Central memory CD4-positive, alpha-beta T cell (primary cell): ENCODE data around the gene OR10A6.

Experiments used
- DNase-seq: peaks from one replicate; pipeline ENCODE4 v3.0.0; 2022

Gene OR10A6

GRCh38 chr11:7909585-7910285, 21.3 kb downstream of the OR10A6 start:
- no peak for DNase-seq

GRCh38 chr11:7907121-7907520, 23.9 kb downstream of the OR10A6 start:
- no peak for DNase-seq

- DNase-seq, result no peak
These were observed 24.6 kb downstream of the OR10A6 start for GRCh38 chr11:7906481-7906880.

- DNase-seq, result no peak
These were observed 25.1 kb downstream of the OR10A6 start for GRCh38 chr11:7905961-7906429.

- no peak for DNase-seq
These were observed 25.5 kb downstream of the OR10A6 start for GRCh38 chr11:7905549-7905948.

DNA sequence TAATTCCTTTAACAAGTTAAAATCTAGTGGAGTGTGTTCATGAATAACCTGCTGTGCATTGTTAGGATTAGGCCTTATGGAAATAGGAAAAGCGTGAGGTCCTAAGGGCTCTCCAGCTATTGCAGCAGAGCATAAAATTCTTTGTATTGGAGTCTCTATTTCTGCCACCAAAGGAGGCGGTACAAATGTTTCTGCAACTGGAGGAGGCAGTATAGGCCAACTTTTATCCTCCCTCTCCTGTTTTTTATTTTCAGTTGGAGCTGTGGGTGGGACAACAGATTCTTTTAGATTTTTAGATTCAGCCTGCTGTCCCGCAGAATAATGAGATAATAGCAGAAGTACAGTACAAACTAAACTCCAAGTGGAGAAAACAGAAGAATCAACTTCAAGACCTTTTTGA, 26.2 kb downstream of the OR10A6 start:
- DNase-seq, result no peak

GRCh38 chr11:7903940-7904339, 27.1 kb downstream of the OR10A6 start:
- no peak for DNase-seq

DNA sequence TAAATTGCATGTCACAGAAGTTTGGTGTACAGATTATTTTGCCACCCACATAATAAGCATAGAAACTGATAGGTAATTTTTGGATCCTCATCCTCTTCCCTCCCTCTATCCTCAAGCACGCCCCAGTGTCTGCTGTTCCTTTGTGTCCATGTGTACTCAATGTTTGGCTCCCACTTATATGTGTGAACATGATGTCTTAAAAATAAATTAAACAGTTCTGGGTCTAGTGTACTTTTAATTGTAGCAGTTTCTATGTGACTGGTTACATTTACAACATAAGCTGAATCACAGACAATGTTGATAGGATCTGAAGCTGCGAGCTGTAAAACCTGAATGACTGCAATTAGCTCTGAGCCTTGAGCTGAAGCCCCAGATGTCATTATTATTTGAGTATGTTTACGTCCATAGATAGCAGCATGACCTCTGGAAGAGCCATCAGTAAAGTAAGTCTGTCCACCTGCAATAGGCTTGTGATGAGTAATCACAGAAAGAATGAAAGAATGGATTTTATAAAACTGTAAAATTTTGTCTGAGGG, 29.7 kb downstream of the OR10A6 start:
- no peak for DNase-seq

DNA sequence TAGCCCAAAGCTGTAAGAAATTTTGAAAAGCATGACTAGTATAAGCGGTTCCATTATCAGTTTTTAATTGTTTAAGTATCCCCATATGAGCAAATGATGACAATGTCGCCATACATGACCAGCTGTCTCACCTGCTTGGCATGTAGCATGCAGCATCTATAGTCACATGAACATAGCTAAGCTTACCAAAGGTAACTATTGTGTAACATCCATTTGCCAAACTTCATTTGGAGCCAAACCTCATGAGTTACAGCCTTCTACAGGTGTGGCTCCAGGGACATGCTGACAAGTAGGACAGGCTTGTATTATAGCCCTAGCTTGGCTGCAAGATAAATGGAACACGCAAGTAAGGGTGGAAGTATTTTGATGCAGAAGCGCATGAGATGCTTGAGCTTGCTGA, 30.4 kb downstream of the OR10A6 start:
- no peak for DNase-seq

DNA sequence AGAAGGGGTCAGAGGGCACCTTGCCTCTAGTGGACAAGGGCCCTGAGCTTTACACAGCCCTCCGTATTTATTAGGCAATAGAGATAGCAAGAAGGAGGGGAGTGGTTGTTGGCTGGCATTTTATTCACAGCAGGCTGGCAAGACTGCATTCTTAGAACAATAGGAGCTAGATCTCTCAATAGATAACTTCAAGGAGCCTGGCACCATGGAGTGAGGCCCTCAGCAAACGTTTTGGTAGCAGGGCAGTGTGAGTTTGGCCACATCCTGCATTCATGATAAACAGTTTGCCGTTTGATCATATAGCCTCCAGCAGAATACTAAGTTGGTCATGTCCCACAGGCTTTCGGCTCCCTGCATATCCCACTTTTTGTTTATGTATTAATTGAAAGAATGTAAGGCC, 31.6 kb downstream of the OR10A6 start:
- no peak for DNase-seq

DNA sequence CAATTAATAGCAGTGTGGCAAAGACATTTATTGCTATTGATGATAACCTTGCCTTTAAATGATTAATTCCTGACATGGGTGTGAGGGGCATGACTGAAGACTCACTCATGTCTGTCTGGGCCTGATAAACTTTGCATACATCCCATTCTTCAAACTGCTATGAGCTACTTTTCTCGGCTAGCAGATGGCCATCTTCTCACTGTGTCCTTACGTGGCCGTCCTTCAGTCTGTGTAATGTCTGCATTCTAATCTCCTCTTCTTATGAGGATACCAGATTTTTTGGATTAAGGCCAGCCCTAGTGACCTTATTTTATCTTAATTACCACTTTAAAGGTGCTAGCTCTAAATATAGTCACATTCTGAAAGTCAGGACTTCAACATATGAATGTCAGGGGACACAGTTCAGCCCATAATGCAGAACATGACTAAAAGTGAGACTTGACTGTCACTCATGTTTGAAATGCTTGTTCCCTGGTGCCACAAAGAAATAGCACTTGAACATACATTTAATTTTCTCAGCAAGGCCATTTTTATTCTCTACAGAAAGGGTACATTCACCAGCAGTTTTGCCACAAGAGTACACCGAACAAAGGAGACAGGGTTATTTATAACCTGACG, 32.3 kb downstream of the OR10A6 start:
- no peak for DNase-seq

- no peak for DNase-seq
These were observed 34.9 kb downstream of the OR10A6 start for GRCh38 chr11:7896009-7896785.

DNA sequence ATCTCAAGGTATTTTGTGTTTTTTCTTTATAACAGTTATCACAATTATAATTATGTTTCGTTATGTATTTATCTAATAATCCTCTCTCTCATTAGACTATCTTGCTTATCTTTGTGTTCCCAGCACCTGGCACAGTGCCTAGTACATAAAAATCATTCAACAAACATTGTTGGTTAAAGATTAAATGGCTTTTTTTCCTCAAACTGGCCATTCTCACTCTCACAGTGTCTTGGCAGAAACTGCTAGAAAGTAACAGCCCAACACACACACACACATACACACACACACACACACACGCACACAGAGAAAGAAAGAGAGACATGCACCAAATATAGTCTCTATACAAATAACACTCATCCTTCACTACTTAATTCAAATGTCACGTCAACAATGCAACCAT, 36.8 kb downstream of the OR10A6 start:
- DNase-seq, result no peak

- no peak for DNase-seq
These were observed 37.3 kb downstream of the OR10A6 start for GRCh38 chr11:7893796-7894195.

GRCh38 chr11:7892840-7893254, 38.2 kb downstream of the OR10A6 start:
- peak; percentile 26 for DNase-seq

- no peak for DNase-seq
These were observed 38.9 kb downstream of the OR10A6 start for GRCh38 chr11:7892059-7892699.

- DNase-seq, result no peak
These were observed 40.5 kb downstream of the OR10A6 start for GRCh38 chr11:7890417-7891172.

GRCh38 chr11:7889985-7890384, 41.1 kb downstream of the OR10A6 start:
- DNase-seq, result no peak

- DNase-seq, result no peak
These were observed 48.2 kb downstream of the OR10A6 start for GRCh38 chr11:7882860-7883259.
